Activated CD4-positive, alpha-beta T cell treated with anti-CD3 and anti-CD28 coated beads, Interleukin-2, amount 50 U/mL, for 24 hours (primary cell): ENCODE measurements around the gene THBS2.
"Not testable (repeated sequence)": the region's sequence is repeated elsewhere in the genome, so short reads cannot be mapped to it uniquely, and the experiment has no call there.

Source experiments
- DNase-seq, 2 donors: peaks; one replicate each; pipeline ENCODE4 v3.0.0-alpha.2; 2020; ENCODE audit warnings: low read depth in 1 of 2, low spot score in 1 of 2

Gene THBS2

DNA sequence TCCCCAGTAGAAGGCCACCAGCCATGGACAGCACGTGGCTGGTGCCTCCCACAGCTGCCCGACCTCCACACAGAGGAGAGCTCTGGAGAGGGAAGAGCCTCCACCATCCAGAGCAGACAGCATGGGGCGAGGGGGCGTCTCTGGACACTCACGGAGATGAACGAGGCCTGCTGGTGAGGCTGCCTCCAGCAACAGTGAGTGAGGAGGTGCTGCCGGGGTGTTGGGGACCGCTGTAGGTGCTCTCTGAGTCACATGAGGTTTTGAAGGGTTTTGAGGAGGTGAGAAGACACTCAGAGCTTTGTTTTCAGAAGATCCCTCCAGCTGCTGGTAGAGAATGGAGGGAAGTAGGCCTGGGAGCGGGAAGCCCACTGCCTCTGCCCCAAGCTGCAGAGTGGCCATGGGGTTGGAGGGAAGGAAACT, 65.6 kb downstream of the THBS2 start:
- no peak for DNase-seq

- no peak for DNase-seq
Measured at GRCh38 chr6:169186496-169187169, 67.0 kb downstream of the THBS2 start.

DNA sequence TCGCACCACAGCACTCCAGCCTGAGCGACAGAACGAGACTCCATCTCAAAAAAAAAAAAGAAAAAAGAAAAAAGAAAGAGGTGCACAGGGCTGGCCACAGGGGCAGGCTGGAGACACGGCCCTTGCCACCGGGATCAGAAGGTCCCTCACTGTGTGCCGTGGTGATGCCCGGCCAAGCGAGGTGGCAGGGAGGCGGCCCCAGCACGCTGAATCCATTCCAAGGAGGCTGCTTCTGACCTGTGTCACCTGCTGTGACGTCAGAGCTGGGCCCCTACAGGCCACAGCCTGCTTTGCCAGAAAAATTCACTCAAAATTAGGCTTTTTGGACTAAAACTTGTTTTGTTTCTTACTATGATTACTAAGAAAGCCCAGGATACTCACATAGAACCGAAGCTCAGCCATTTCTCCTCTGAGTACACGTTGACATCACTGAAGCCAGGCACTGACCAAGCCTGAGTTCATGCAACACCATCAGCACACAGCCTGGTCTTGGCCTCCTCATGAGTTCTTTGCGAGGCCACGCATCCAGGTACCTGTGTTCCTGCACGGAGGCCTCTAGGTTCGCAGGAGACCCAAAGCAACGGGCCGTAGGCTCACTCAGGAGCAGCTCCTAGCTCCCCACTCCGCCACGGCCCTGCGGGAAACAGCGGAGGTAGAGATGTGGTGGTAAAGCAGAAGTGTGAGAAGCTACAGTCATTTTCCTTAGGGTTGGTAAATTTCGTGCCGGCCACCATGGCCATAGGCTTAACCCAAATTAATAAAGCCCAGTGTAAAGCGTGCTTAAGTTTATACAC, 67.8 kb downstream of the THBS2 start:
- DNase-seq, result no peak

DNA sequence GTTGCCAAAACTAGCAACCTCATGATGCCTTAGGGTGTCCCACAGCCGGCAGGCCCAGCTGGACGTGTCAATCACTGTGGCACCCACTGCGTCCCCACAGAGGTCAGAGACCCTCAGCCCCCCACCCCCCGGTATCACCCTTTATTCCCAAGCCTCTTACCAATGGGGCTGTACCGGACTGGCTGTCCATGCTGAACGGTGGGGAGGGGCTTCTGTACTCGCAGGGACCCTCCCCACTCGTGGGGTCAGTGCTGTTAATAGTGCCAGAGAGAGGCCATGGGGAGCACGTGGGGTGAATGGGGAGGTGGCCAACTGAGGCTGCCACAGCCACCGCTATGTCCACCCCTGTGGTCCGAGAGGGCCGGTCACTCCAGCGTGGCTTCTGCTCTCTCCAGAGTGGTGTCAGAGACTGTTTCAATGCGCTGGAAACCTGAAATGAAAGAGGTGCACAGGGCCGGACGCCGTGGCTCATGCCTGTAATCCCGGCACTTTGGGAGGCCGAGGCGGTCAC, 68.6 kb downstream of the THBS2 start:
- no peak for DNase-seq

GRCh38 chr6:169184419-169184818, 69.2 kb downstream of the THBS2 start:
- no peak for DNase-seq

- DNase-seq, result no peak
Measured at GRCh38 chr6:169183233-169183632, 70.4 kb downstream of the THBS2 start.

- not testable (repeated sequence) for DNase-seq
Measured at GRCh38 chr6:169179831-169180230, 73.8 kb downstream of the THBS2 start.

DNA sequence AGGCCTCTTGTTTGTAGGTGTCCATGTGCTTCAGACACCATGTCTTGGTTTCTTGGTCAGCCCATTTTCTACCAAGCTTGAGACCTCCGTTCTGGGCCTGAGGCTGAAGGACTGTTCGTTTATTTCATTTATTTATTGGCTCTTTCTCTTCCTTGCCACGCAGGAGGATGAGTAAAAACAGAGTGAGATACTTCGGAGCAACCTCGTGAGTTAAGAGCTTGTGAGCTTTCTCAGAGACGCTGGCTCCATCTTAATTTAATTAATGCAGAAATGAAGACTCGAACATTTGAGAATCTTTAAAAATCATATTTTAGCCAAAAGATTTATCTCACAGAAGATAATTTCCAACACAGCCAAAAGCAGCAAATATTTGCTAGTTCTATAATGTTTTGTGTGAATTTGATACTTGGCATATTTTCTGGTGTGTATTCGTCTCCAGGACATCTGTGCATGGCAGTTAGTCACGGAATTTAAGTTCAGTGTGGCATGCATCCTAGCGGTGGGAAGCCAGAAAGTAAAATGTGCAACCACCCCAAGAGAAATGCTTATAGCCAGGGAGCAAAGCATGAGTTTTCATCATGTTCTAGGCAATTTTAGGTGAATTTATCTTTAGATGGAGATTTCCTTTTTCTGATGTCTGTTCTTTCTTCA, 76.0 kb downstream of the THBS2 start:
- no peak for DNase-seq

- no peak for DNase-seq
Measured at GRCh38 chr6:169176361-169176991, 77.2 kb downstream of the THBS2 start.

- DNase-seq, result no peak
Measured at GRCh38 chr6:169175360-169175887, 78.2 kb downstream of the THBS2 start.

DNA sequence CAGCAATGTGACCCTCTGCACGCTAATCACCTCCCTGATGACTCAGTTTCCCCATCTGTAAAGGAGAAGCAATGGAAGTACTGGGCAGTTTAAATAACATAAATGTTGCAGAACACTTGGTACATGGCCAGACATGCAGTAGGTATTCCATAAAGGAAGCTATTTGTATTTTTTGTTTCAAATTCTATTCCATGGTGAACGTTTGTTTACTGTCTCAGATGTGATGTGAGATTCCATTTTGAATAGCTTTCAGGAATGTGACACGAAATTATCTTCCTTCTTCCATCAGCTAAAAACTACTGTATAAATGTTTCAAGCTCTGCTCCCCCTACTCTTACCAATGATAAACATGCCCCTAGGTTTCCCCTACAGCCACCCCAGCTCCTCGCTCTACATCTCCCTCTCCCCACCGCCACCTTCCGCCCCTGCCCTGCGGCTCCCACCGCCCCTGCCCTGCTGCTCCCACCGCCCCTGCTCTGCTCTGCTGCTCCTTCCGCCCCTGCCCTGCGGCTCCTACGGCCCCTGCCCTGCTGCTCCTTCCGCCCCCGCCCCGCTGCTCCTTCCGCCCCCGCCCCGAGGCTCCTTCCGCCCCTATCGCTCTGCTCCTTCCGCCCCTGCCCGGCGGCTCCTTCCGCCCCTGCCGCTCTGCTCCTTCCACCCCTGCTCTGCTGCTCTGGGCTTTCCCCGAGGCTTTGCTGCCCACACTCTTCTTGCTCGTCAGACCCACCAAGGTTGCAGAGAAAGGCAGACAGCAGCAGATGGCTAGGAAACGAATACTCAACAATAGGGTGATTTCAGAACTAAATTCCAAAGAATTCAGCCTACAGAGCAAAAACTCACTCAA, 78.9 kb downstream of the THBS2 start:
- no peak for DNase-seq

DNA sequence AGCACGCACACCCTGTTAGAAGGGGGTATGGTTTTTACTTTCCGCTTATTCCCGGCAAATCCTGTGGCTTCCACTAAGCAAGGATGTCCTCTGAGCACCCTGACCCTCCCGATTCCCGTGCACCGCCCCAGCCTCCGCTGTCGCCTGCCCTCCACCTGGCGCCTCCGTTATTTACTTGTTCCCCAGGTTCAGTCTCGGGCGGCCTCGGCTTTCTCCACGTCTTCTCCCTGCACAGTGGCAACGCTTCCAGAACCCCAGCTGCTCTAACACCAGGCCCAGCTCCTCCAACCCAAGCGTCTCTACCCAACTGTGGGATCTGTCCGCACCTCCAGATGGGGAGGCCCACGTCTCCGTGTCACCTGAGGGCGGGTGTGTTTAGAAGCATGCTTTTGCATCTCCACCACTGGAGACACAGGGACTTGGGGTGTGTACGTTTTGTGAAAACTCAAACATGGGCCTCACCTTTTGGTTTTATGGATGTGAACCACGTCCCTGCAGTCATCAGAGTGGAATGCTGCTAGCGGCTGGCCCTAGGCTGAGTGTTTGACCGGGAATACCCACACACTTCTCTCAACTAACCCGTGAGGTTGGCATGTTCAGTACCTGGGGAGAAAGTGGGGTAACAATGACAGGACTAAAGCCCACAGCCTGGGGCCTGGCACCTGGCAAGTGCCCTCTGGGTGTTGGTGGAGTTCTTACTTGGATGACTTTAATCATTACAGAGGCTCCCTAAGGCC, 79.9 kb downstream of the THBS2 start:
- no peak for DNase-seq

DNA sequence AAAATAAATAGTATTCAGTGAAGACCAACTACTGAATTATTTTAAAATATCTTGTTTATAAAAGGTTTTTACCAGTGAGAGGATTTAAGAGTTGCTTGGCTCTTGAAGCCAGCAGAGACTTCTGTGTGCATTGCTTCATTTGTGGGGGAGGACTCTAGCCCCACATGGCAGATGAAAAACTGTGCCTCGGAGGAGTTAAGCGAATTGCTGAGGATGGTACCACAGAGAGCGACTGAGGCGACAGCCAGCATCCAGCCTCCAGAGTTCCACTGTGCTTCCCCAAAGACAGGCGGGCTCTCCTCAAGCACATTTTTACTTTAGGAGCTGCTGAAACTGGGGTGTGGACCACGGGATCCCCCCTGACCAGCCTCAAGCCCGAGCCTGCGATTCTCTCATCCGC, 80.7 kb downstream of the THBS2 start:
- no peak for DNase-seq

- DNase-seq, result no peak
Measured at GRCh38 chr6:169172456-169172855, 81.2 kb downstream of the THBS2 start.

- DNase-seq, result no peak
Measured at GRCh38 chr6:169171951-169172350, 81.7 kb downstream of the THBS2 start.

DNA sequence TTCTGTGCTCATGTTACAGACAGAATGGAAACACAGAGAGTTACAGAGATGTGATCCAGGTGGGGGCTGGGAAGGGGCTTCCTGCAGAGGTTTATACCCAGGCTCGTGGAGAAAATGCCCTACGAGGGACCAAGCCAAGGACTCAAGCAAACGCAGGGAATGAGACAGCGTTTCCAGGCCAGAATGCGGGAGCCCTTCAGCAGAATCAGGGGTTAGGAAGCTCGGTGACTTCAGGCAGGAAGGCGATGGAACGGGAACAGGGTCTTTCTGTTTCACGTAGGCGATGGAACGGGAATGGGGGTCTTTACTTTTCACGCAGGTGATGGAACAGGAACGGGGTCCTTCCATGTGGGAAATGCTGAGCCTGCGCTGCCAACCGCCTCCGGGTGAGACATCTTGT, 82.6 kb downstream of the THBS2 start:
- no peak for DNase-seq

DNA sequence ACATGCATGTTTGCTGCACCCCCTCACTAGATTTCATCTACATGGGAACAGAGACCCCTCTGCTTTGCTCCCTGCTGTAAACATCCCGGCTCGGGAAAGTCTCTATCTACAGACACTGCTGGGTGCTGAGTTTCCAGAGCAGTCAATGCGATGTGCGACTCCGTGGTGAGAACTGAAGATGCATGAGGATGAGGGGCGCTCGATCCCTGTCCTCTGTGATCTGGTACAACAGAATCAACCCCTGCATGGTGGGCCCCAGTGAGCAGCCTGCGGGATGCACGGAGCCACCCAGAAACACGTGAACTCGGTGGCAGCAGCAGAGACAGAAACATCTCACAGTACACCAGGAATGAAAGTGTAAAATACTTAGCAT, 83.1 kb downstream of the THBS2 start:
- no peak for DNase-seq

DNA sequence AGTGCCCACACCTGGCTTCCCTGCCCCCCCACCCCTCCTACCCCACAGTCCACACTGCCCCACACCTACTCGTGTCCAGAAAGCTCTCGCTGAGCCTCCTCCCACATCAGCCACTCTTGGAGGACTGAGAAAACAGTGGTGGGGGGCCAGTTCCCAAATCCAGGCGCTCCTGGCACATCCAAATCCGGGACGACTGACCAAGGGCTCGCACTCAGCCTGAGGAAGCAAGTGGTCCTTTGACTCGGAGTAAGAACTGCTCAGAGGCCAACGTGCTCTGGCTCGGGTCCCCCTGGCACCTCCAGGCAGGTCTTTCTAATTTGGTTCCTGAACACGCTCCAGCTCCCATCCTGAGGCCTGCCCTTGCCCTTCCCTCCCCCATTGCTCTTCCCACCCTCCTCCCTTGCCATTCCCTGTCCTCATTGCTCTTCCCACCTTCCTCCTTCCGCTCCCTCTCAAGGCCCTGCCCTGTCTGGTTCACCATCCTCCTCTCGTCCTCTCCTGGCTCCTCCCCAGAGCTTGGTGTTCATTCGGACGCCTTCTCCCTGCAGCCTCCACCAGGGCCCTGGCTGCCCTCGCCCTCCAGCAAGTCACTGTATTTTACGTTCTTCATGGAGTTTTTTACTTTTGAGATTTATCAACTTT, 83.6 kb downstream of the THBS2 start:
- DNase-seq, result no peak

GRCh38 chr6:169169375-169169774, 84.3 kb downstream of the THBS2 start:
- no peak for DNase-seq
